Liver (tissue), 9 donors: ENCODE results near the gene RABL6. TPM values are rescaled to one million over a fixed set of nuclear protein-coding genes. Genes with fewer than 3 reads are reported as not detected.

Source experiments
- DNase-seq: peaks from one replicate; pipeline ENCODE4 v3.0.0-alpha.2; 2017; ENCODE audit warnings: low spot score
- H3K27ac ChIP-seq, 2 donors: one replicate each; pipeline ENCODE4 v1.7.0; 2013; ENCODE audit warnings: inconsistent platforms in 2 of 2, low read length in 2 of 2, control low read depth in 1 of 2, low read depth in 1 of 2, mild to moderate bottlenecking in 1 of 2
- H3K27me3 ChIP-seq, 4 donors: one replicate each; pipeline versions ENCODE4 v1.6.1 to v1.7.0; 2013; ENCODE audit warnings: low read length in 3 of 4, inconsistent platforms in 1 of 4, mild to moderate bottlenecking in 1 of 4, moderate library complexity in 1 of 4; ENCODE audit not compliant: control insufficient read depth in 4 of 4, insufficient read depth in 4 of 4
- H3K36me3 ChIP-seq, 4 donors: one replicate each; pipeline versions ENCODE4 v1.6.1 to v1.7.0; 2013; ENCODE audit warnings: low read length in 3 of 4, mild to moderate bottlenecking in 3 of 4, low read depth in 1 of 4, moderate library complexity in 1 of 4; ENCODE audit not compliant: control insufficient read depth in 4 of 4, insufficient read depth in 3 of 4
- H3K4me1 ChIP-seq, 4 donors: one replicate each; pipeline versions ENCODE4 v1.6.1 to v1.7.0; 2013; ENCODE audit warnings: low read length in 3 of 4, mild to moderate bottlenecking in 3 of 4, moderate library complexity in 1 of 4; ENCODE audit not compliant: control insufficient read depth in 4 of 4, insufficient read depth in 4 of 4
- H3K4me3 ChIP-seq, 3 donors: one replicate each; pipeline versions ENCODE4 v1.6.1 to v1.7.0; 2013; ENCODE audit warnings: low read length in 3 of 3, control low read depth in 1 of 3, low read depth in 1 of 3, mild to moderate bottlenecking in 1 of 3
- H3K9ac ChIP-seq, 2 donors: one replicate each; pipeline ENCODE4 v1.7.0; 2013; ENCODE audit warnings: low read length in 2 of 2, mild to moderate bottlenecking in 2 of 2, moderate library complexity in 2 of 2, control low read depth in 1 of 2, low read depth in 1 of 2
- H3K9me3 ChIP-seq, 4 donors: one replicate each; pipeline versions ENCODE4 v1.6.1 to v1.7.0; 2013; ENCODE audit warnings: low read length in 3 of 4; ENCODE audit not compliant: control insufficient read depth in 4 of 4
- ATF3 ChIP-seq: IDR thresholded peaks from 2 replicates; pipeline ENCODE4 v1.6.1; 2016; ENCODE audit warnings: antibody characterized with exemption
- EGR1 ChIP-seq, 2 donors: IDR thresholded peaks; 2 replicates each; pipeline ENCODE4 v1.6.1; 2016 to 2018; ENCODE audit warnings: antibody characterized with exemption in 2 of 2, low read depth in 2 of 2
- FOXA1 ChIP-seq: IDR thresholded peaks from 2 replicates; pipeline ENCODE4 v1.6.1; 2016; ENCODE audit warnings: antibody characterized with exemption
- FOXA2 ChIP-seq: IDR thresholded peaks from 2 replicates; pipeline ENCODE4 v1.6.1; 2016; ENCODE audit warnings: antibody characterized with exemption
- GABPA ChIP-seq, 2 donors: IDR thresholded peaks in 1 of 2; conservative IDR thresholded peaks in 1 of 2; 2 replicates each; pipeline ENCODE4 v1.6.1; 2016; ENCODE audit warnings: antibody characterized with exemption in 2 of 2, mild to moderate bottlenecking in 1 of 2, moderate library complexity in 1 of 2
- HNF4A ChIP-seq, 2 donors: conservative IDR thresholded peaks; 2 replicates each; pipeline ENCODE4 v1.6.1; 2016; ENCODE audit warnings: antibody characterized with exemption in 2 of 2, mild to moderate bottlenecking in 2 of 2
- JUND ChIP-seq, 2 donors: IDR thresholded peaks; 2 replicates each; pipeline ENCODE4 v1.6.1; 2016; ENCODE audit warnings: antibody characterized with exemption in 2 of 2
- NR2F2 ChIP-seq: IDR thresholded peaks from 2 replicates; pipeline ENCODE4 v1.6.1; 2016; ENCODE audit warnings: antibody characterized with exemption
- RAD21 ChIP-seq, 2 donors: IDR thresholded peaks; 2 replicates each; pipeline ENCODE4 v1.6.1; 2016; ENCODE audit warnings: antibody characterized with exemption in 2 of 2, mild to moderate bottlenecking in 2 of 2
- RXRA ChIP-seq, 2 donors: IDR thresholded peaks; 2 replicates each; pipeline ENCODE4 v1.6.1; 2017 to 2018; ENCODE audit warnings: antibody characterized with exemption in 2 of 2, mild to moderate bottlenecking in 1 of 2
- SP1 ChIP-seq: IDR thresholded peaks from 2 replicates; pipeline ENCODE4 v1.6.1; 2018; ENCODE audit warnings: antibody characterized with exemption, mild to moderate bottlenecking
- TAF1 ChIP-seq: conservative IDR thresholded peaks from 2 replicates; pipeline ENCODE4 v1.6.1; 2016; ENCODE audit warnings: antibody characterized with exemption, mild to moderate bottlenecking
- YY1 ChIP-seq: IDR thresholded peaks from 2 replicates; pipeline ENCODE4 v1.6.1; 2016; ENCODE audit warnings: antibody characterized with exemption, mild to moderate bottlenecking
- WGBS: extraction: QIAGEN DNeasy Blood & Tissue Kit; methylation state at CpG from one replicate; pipeline ENCODE4 v1.1.7; 2013; 5-methylcytosine and 5-hydroxymethylcytosine counted together
- polyA plus RNA-seq, 2 donors: library from polyadenylated mRNA; stranded (reverse) in 1 of 2; unstranded in 1 of 2; fragments of 200-250 nt in 1 of 2; fragments of >200 nt in 1 of 2; fragmentation: Nextera tagmentation in 1 of 2; extraction: Ambion mirVana in 1 of 2; gene quantifications; one replicate each; pipeline versions ENCODE4 v1.2.1 to v1.2.3, GENCODE V29; 2013 to 2015
- total RNA-seq, 2 donors: library from RNA; depleted of rRNA; stranded (reverse); fragments of >200 nt; gene quantifications; one replicate each; pipeline ENCODE4 v1.2.3, GENCODE V29; 2014
- TF ChIP-seq, protein P1 (sequence below): fragments of 150-350 bp; IDR thresholded peaks from 2 replicates; pipeline ENCODE4 v1.5.1; 2017; ENCODE audit warnings: improper control_type of control experiment, low read depth, low read length; ENCODE audit not compliant: missing input control
- TF ChIP-seq, protein P2 (sequence below): IDR thresholded peaks from 2 replicates; pipeline ENCODE4 v1.6.1; 2016; ENCODE audit warnings: antibody characterized with exemption, mild to moderate bottlenecking
- donor health status: healthy.
- donor health status: healthy.
- donor health status: healthy.
- donor health status: healthy.
- donor health status: healthy.

RABL6 gene
- total and polyA plus RNA-seq, 4 donors: 3.6 to 32.6 (median 10.7) TPM

DNA sequence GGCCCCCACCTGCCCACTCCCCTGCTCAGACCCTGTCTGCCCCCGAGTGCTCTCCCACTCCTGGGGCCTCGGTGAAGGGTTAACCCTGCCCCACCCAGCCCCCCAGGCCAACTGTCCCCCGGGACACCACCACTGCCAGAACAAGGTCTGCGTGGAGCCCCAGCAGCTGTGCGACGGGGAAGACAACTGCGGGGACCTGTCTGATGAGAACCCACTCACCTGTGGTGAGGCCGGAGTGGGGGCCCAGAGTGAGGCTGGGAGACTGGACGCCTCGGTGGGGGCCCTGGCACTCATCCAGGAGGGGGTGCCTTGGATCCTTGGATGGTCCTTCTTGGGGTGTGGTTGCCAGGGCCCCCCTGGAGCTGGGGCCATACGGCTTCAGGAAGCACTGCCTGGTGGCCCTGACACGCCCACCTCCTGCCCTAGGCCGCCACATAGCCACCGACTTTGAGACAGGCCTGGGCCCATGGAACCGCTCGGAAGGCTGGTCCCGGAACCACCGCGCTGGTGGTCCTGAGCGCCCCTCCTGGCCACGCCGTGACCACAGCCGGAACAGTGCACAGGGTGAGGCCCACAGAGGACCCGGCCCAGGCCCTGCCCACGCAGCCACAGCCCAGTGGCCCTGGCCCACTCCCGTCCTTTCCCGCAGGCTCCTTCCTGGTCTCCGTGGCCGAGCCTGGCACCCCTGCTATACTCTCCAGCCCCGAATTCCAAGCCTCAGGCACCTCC, 46.5 kb downstream of the RABL6 start (continued):
- TF ChIP-seq SP1 (no peak), RAD21 (IDR thresholded peaks at IDR 0.05) (no peak)

- Histone ChIP-seq H3K27ac (no peak overlapping the region), H3K4me3 (no peak overlapping the region), H3K36me3 (peaks cover 0 to 5% (median 0%) of the 10 kb centered on the region in 4 donors), H3K9ac (no peak overlapping the region), H3K9me3 (no peaks in the 10 kb centered on the region), H3K27me3 (no peaks in the 10 kb centered on the region), H3K4me1 (peaks cover 33 to 71% (median 50%) of the 10 kb centered on the region in 4 donors)
- DNase-seq: no peak
- TF ChIP-seq, protein P1, sequence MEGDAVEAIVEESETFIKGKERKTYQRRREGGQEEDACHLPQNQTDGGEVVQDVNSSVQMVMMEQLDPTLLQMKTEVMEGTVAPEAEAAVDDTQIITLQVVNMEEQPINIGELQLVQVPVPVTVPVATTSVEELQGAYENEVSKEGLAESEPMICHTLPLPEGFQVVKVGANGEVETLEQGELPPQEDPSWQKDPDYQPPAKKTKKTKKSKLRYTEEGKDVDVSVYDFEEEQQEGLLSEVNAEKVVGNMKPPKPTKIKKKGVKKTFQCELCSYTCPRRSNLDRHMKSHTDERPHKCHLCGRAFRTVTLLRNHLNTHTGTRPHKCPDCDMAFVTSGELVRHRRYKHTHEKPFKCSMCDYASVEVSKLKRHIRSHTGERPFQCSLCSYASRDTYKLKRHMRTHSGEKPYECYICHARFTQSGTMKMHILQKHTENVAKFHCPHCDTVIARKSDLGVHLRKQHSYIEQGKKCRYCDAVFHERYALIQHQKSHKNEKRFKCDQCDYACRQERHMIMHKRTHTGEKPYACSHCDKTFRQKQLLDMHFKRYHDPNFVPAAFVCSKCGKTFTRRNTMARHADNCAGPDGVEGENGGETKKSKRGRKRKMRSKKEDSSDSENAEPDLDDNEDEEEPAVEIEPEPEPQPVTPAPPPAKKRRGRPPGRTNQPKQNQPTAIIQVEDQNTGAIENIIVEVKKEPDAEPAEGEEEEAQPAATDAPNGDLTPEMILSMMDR: no peak
- TF ChIP-seq TAF1 (no peak), FOXA1 (no peak), SP1 (no peak), EGR1 (IDR thresholded peaks at IDR 0.05; ENCODE audit: low read depth in 2 of 2) (no peak), HNF4A (conservative IDR thresholded peaks at IDR 0.05) (no peak), NR2F2 (no peak)
- TF ChIP-seq, protein P2, sequence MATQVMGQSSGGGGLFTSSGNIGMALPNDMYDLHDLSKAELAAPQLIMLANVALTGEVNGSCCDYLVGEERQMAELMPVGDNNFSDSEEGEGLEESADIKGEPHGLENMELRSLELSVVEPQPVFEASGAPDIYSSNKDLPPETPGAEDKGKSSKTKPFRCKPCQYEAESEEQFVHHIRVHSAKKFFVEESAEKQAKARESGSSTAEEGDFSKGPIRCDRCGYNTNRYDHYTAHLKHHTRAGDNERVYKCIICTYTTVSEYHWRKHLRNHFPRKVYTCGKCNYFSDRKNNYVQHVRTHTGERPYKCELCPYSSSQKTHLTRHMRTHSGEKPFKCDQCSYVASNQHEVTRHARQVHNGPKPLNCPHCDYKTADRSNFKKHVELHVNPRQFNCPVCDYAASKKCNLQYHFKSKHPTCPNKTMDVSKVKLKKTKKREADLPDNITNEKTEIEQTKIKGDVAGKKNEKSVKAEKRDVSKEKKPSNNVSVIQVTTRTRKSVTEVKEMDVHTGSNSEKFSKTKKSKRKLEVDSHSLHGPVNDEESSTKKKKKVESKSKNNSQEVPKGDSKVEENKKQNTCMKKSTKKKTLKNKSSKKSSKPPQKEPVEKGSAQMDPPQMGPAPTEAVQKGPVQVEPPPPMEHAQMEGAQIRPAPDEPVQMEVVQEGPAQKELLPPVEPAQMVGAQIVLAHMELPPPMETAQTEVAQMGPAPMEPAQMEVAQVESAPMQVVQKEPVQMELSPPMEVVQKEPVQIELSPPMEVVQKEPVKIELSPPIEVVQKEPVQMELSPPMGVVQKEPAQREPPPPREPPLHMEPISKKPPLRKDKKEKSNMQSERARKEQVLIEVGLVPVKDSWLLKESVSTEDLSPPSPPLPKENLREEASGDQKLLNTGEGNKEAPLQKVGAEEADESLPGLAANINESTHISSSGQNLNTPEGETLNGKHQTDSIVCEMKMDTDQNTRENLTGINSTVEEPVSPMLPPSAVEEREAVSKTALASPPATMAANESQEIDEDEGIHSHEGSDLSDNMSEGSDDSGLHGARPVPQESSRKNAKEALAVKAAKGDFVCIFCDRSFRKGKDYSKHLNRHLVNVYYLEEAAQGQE: no peak
- 92% methylated on average over 23 of the region's 23 CpGs for WGBS
Measured at GRCh38 chr9:136854842-136855460, 47.2 kb downstream of the RABL6 start.

- Histone ChIP-seq H3K4me1 (peaks cover 31 to 71% (median 46%) of the 10 kb centered on the region in 4 donors), H3K27me3 (no peaks in the 10 kb centered on the region), H3K36me3 (peaks cover 0 to 3% (median 0%) of the 10 kb centered on the region in 4 donors), H3K9me3 (no peaks in the 10 kb centered on the region), H3K4me3 (no peak overlapping the region), H3K9ac (no peak overlapping the region), H3K27ac (no peak overlapping the region)
- WGBS: 89% methylated on average over 26 of the region's 26 CpGs
- no peak for DNase-seq
- TF ChIP-seq RAD21 (IDR thresholded peaks at IDR 0.05) (no peak), FOXA1 (no peak), FOXA2 (no peak), TAF1 (no peak), EGR1 (IDR thresholded peaks at IDR 0.05; ENCODE audit: low read depth in 2 of 2) (no peak), GABPA (IDR thresholded peaks at IDR 0.05 in 1 of 2, conservative IDR thresholded peaks at IDR 0.05 in 1 of 2) (no peak), YY1 (no peak), SP1 (no peak), JUND (IDR thresholded peaks at IDR 0.05) (no peak), ATF3 (no peak), HNF4A (conservative IDR thresholded peaks at IDR 0.05) (no peak), RXRA (IDR thresholded peaks at IDR 0.05) (no peak), NR2F2 (no peak)
- TF ChIP-seq, protein P2: no peak
- TF ChIP-seq, protein P1: no peak
Measured at GRCh38 chr9:136855461-136856078, 47.8 kb downstream of the RABL6 start.
